Measurements from ENCODE around the gene JARID2. TPM values are rescaled to one million over a fixed set of nuclear protein-coding genes. Genes with fewer than 3 reads are reported as not detected.

JARID2 gene
- total RNA-seq, 2 experiments from 2014 or later: 19.0 to 19.5 TPM

DNA sequence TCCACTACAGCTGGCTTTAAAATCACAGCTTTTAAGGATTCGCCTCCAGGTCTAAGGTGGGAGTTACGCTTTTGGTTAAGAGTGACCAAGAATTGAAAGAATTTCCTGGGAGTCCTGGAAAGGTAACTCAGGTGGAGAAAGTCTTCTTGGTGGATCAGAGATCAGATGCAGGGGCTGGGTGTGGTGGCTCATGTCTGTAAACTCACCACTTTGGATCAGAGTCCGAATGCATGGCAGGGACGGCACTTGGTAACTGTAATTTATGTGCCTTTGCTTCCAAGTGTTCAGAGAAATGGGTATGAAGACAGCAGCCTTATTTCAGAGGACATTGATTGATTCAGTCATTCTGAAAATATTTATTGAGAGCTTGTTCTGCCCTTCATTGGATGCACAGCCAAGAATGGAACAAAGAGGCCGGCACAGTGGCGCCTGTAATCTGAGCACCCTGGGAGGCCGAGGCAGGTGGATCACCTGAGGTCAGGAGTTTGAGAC is 18.0 kb upstream of the JARID2 start:
- POLR2A ChIA-PET: interaction anchor here (0.6 kb wide), 1 partner anchor 20 kb away, joined by 6 read pairs; no protein-coding TSS in a partner anchor
- CTCF ChIA-PET (ENCODE audit: unreplicated experiment): no interaction called here
- no TSS peak for BruUV-seq (replicated peaks)
- DNase-seq (ENCODE audit: low spot score): no peak
- TF ChIP-seq, protein P1, sequence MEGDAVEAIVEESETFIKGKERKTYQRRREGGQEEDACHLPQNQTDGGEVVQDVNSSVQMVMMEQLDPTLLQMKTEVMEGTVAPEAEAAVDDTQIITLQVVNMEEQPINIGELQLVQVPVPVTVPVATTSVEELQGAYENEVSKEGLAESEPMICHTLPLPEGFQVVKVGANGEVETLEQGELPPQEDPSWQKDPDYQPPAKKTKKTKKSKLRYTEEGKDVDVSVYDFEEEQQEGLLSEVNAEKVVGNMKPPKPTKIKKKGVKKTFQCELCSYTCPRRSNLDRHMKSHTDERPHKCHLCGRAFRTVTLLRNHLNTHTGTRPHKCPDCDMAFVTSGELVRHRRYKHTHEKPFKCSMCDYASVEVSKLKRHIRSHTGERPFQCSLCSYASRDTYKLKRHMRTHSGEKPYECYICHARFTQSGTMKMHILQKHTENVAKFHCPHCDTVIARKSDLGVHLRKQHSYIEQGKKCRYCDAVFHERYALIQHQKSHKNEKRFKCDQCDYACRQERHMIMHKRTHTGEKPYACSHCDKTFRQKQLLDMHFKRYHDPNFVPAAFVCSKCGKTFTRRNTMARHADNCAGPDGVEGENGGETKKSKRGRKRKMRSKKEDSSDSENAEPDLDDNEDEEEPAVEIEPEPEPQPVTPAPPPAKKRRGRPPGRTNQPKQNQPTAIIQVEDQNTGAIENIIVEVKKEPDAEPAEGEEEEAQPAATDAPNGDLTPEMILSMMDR (conservative IDR thresholded peaks at IDR 0.05; ENCODE audit: low read length): no peak
- no peak for TF ChIP-seq EZH2phosphoT487 (IDR thresholded peaks at IDR 0.05; ENCODE audit: borderline replicate concordance, low read depth, low read length)
- H2AFZ ChIP-seq (ENCODE audit: low read length): no peak overlapping the region
- no peak overlapping the region for H3K27ac ChIP-seq (ENCODE audit: low read depth, low read length, poor library complexity, severe bottlenecking)
- intact Hi-C loops (cut with micrococcal nuclease; ENCODE audit: unreplicated experiment): no loop called here
- H3K4me3 ChIP-seq (ENCODE audit: low read depth, low read length, poor library complexity, severe bottlenecking): no peak overlapping the region
- H4K20me1 ChIP-seq (ENCODE audit: insufficient read depth, low read length): no peaks in the 10 kb centered on the region
- no peak overlapping the region for H3K4me2 ChIP-seq (ENCODE audit: low read length)
- no peaks in the 10 kb centered on the region for H3K9me2 ChIP-seq (ENCODE audit: insufficient read depth, low read length)
- peaks cover 15% of the 10 kb centered on the region for H3K4me1 ChIP-seq (ENCODE audit: insufficient read depth, low read length, poor library complexity, severe bottlenecking)
- no peaks in the 10 kb centered on the region for H3K9me3 ChIP-seq (ENCODE audit: low read length)
- no peaks in the 10 kb centered on the region for H3K79me2 ChIP-seq (ENCODE audit: insufficient read depth, low read depth, low read length)
- no peaks in the 10 kb centered on the region for H3K36me3 ChIP-seq (ENCODE audit: insufficient read depth, low read length)

GRCh38 chr6:15230827-15231226 is 15.0 kb upstream of the JARID2 start:
- H3K4me1 ChIP-seq (ENCODE audit: insufficient read depth, low read length, poor library complexity, severe bottlenecking): peaks cover 33% of the 10 kb centered on the region
- H4K20me1 ChIP-seq (ENCODE audit: insufficient read depth, low read length): no peaks in the 10 kb centered on the region
- no peak for DNase-seq (ENCODE audit: low spot score)
- TF ChIP-seq, protein P1 (conservative IDR thresholded peaks at IDR 0.05; ENCODE audit: low read length): no peak
- TF ChIP-seq EZH2phosphoT487 (IDR thresholded peaks at IDR 0.05; ENCODE audit: borderline replicate concordance, low read depth, low read length): no peak
- no peak overlapping the region for H3K4me3 ChIP-seq (ENCODE audit: low read depth, low read length, poor library complexity, severe bottlenecking)
- no peaks in the 10 kb centered on the region for H3K79me2 ChIP-seq (ENCODE audit: insufficient read depth, low read depth, low read length)
- ChIA-PET POLR2A (interaction anchor here (0.5 to 1.8 kb wide), 7 partner anchors 11 to 1327 kb away, joined by 3 to 9 read pairs (median 4); no protein-coding TSS in a partner anchor), CTCF (ENCODE audit: unreplicated experiment) (no interaction called here)
- H2AFZ ChIP-seq (ENCODE audit: low read length): no peak overlapping the region
- H3K27ac ChIP-seq (ENCODE audit: low read depth, low read length, poor library complexity, severe bottlenecking): no peak overlapping the region
- H3K9me2 ChIP-seq (ENCODE audit: insufficient read depth, low read length): no peaks in the 10 kb centered on the region
- H3K4me2 ChIP-seq (ENCODE audit: low read length): no peak overlapping the region
- intact Hi-C loops (cut with micrococcal nuclease; ENCODE audit: unreplicated experiment): no loop called here
- no peaks in the 10 kb centered on the region for H3K36me3 ChIP-seq (ENCODE audit: insufficient read depth, low read length)
- BruUV-seq (replicated peaks): no TSS peak
- no peaks in the 10 kb centered on the region for H3K9me3 ChIP-seq (ENCODE audit: low read length)

- Histone ChIP-seq H4K20me1 (ENCODE audit: insufficient read depth, low read length) (no peaks in the 10 kb centered on the region), H3K4me3 (ENCODE audit: low read depth, low read length, poor library complexity, severe bottlenecking) (peak overlapping the region; percentile 10), H3K9me3 (ENCODE audit: low read length) (no peaks in the 10 kb centered on the region), H3K79me2 (ENCODE audit: insufficient read depth, low read depth, low read length) (no peaks in the 10 kb centered on the region), H3K4me2 (ENCODE audit: low read length) (peak overlapping the region; percentile 40), H2AFZ (ENCODE audit: low read length) (peak overlapping the region; percentile 8; the same call in 1 of the 2 replicates), H3K4me1 (ENCODE audit: insufficient read depth, low read length, poor library complexity, severe bottlenecking) (peaks cover 33% of the 10 kb centered on the region), H3K27ac (ENCODE audit: low read depth, low read length, poor library complexity, severe bottlenecking) (peak overlapping the region; percentile 39), H3K9me2 (ENCODE audit: insufficient read depth, low read length) (no peaks in the 10 kb centered on the region), H3K36me3 (ENCODE audit: insufficient read depth, low read length) (no peaks in the 10 kb centered on the region)
- POLR2A ChIA-PET: interaction anchor here (0.6 to 1.8 kb wide), 4 partner anchors 10 to 44 kb away, joined by 3 to 5 read pairs (median 4); no protein-coding TSS in a partner anchor
- intact Hi-C loops (cut with micrococcal nuclease; ENCODE audit: unreplicated experiment): no loop called here
- peak; percentile 81 for DNase-seq (ENCODE audit: low spot score)
- CTCF ChIA-PET (ENCODE audit: unreplicated experiment): no interaction called here
- TF ChIP-seq, protein P1 (conservative IDR thresholded peaks at IDR 0.05; ENCODE audit: low read length): no peak
- no peak for TF ChIP-seq EZH2phosphoT487 (IDR thresholded peaks at IDR 0.05; ENCODE audit: borderline replicate concordance, low read depth, low read length)
- BruUV-seq (replicated peaks): no TSS peak
Observed at GRCh38 chr6:15232836-15233510, 12.9 kb upstream of the JARID2 start.
